HG02798 (cell line): ENCODE data around the gene BACH2.

ENCODE experiments used
- ATAC-seq: cut with Tn5 transposase; IDR thresholded peaks from one replicate; pipeline ENCODE4 v1.9.1; 2021; ENCODE audit warnings: mild to moderate bottlenecking; ENCODE audit not compliant: unreplicated experiment, poor library complexity

BACH2 gene

GRCh38 chr6:90303039-90303438 lies 6.4 kb upstream of the BACH2 start:
- ATAC-seq: no peak

DNA sequence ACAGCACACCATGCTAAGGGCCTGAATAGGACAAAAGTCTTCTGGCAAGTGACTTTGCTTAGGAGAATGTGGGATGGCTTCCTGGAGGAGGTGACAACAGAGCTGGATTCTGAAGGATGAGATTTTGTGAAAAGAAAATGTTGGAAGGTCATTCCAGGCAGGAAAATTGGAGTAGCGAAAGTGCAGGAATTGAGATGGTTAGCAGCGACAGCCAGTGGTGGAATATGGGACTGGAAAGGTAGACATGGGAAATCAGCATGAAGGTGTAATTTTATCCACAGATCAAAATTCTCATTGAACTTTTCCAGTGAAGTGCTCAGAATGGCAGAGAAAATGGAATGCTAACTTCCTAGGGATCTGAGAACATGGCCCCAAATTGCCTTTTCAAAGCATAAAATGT lies 5.7 kb upstream of the BACH2 start:
- no peak for ATAC-seq

DNA sequence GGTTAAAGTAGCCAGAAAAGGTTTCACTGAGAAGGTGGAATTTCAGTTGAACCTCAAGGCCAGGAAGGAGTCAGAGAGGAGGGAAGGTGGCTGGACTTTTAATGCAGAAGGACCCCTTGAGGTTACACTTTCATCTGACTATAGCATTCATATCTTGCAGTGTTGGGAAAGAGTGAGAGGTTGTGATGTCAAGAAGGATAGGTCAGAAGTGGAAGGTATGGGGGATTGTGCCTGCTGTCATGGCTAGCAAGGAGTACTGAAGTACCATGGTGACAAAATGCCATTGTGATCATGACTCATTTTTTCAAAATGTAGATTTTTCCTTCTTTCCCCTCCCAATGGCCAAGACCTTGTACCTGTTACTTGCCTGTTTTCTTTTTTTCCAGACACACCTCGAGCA lies 5.2 kb upstream of the BACH2 start:
- ATAC-seq: no peak

DNA sequence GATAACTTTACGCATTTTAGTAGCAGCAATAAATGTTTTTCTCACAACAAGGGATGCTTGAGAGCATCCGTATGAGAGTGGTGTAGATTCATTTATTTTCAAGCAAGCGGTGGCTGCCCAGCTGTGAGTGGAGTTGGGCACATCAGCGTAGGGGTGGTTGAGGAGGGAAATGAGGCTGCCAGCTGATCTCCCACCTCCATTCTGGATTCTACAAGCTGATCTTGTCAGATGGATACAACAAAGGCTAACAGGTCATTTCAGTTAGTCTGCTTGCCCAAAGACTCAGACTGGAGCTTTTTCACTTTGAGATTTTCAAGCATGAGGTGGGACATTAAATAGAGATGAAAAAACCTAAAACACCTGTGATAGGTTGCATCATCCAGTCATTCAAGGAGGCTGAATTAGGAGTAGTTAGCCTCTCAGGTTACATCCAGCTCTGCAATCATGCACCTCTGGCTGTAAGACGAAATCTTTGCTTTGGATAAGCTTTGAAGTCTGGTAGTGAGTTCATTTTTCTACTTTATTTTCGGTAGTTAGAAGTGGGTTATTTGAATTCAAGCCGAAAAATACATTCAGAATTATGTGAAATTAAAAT lies 1.9 kb upstream of the BACH2 start:
- no peak for ATAC-seq

- no peak for ATAC-seq
Observed at GRCh38 chr6:90297867-90298381, 1.3 kb upstream of the BACH2 start.

DNA sequence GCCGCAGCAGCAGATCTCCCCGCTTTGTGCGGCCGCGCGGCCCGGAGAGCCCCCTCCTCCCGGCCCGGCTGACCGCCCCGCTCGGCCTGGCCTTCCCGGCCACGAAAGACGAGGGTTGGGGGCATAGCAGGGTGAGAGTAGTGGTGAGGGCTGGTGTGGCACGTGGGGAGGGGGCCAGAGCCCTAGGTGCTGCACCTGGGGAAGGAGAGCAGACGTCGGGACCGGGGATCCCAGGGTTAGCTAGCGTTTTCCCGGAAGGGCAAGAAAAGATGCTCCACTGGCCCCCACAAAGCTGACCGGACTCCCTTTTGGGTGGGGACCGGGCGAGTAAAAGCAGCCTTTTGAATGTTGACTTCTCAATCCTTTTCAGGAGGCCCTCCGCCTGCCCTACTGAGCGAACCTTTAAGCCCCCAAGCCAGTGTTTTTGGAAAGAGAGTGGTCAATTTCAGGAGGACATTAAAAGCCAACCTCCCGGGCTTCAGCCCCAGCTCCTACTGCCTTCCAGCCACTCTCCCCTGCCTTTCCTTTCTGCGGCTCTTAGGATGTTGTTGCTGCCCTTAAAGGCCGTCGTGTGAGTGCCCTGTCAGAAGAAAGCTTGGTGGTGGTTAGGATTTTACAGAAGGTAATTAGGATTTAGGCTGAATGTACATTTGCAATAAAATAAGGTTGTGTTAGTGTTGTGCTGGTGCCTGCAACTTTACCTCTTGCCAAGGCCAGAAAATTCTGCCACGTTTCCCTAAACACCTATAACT lies 648 bp upstream of the BACH2 start:
- no peak for ATAC-seq

DNA sequence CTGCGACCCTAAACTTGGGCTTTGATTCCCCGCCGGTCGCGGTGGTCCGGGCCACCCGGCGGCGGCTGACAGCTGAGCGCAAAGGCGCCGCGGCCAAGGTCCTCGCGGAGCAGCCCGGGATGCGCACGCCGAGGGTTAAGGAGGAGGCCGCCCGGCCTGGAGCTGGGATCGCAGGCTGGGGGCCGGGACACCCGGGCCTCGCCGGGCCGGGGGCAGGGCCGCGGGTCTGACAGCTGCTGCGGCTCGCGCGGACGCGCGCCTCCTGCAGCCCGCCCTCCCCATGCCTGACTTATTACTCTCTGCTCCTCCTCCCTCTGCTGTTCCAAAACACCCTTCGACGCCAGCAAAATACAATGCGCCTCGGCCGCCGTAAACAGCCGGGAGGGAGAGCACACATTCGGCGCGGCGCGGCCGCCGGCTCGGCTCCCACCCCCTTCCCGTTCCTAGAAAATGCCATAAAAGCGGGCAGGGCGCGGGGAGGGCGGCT lies 746 bp downstream of the BACH2 start:
- peak; percentile 40 for ATAC-seq

GRCh38 chr6:90294989-90295853 lies 1.4 kb downstream of the BACH2 start:
- ATAC-seq: peak; percentile 27

GRCh38 chr6:90294614-90294988 lies 2.0 kb downstream of the BACH2 start:
- no peak for ATAC-seq

GRCh38 chr6:90294008-90294511 lies 2.6 kb downstream of the BACH2 start:
- ATAC-seq: no peak

- ATAC-seq: no peak
Observed at GRCh38 chr6:90293319-90293953, 3.2 kb downstream of the BACH2 start.

- ATAC-seq: no peak
Observed at GRCh38 chr6:90291565-90291964, 5.1 kb downstream of the BACH2 start.

DNA sequence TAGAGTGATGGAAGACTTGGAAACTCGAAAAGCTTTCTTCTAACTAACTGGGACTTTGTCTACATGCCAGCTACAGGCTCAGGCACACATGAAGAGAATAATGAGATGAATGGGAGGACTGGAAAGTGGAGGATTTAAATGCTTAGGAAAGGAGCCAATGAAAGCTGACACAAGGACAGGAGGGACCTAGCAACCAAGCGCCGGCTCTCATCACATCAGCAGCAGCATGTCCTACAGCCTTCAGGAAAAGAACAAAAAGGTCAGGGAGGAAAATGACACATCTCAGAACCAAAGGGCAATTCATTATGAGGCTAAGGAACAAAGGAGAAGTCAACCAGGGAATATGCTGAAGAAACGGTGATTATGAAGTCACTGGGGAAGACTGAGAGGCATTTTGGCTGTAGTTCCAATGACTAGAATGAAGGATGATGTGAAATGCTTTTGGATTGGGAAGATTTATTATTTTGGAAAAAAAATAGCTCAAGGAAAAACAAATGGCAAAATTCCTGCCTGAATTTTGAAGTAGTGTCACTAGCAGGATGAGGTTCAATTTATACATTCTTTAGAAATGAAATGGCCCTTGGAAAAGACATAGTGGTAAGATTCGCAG lies 5.7 kb downstream of the BACH2 start:
- no peak for ATAC-seq

DNA sequence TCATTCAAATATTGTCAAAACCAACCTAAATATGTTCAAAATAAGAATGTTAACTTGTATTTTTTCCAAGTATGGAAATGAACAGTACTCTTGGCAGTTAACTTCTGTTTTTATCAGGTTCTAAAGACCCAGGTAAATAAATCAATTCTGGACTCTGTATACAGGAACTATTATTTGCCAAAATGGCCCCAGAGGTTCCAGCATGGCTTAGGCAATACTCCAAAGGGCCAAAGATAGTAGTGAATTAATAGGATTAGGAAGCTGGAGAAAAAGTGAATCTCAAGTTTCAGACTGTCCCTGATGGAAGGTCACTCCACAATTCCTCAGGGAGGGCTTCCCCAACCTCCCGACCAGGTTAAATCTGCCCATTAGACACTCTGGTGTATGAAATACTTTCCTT lies 6.7 kb downstream of the BACH2 start:
- ATAC-seq: no peak

DNA sequence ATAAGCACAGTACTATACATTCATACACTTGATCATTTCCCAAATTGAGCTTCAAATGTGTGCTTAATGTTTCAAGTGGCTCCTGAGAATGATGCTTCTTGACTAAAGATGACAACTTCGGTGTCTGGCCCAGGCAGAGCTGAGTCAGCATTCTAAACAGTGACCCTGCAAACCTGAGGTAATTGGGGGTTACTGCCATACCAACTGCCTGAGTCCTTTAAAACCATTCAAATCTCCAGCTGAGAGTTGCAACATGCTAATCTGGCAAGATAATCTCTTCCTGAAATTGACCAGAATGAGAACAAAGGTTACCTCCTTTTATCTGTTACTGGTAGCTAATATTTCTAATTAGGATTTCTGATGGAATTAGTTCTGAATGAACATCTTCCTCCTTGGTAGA lies 8.2 kb downstream of the BACH2 start:
- no peak for ATAC-seq

DNA sequence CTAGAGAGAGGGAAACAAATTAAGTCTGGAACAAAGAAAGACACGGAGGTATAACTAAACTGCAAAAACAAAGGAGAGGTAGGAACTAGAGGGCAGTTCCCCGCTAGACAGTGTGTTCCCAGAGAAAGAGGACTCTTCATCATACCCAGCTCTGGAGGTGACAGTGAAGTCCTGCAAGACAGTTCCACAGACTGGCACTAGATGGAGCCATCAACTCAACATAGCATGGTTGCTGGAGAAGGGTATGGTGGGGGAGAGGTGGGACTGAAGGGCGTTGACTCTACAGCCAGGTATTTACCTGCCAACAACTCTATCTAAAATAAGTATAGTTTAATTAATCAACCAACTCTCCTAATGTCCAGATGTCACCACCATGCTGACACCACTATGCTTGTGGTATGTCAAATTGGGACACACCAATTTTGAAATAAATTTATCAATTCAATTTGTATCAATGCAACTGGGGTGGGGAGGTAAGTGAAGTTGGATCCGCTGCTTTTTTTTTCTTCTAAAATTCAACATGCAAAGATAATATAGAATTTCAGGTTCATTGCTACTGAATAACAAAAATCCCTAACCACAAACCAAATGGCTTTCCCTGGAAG lies 9.7 kb downstream of the BACH2 start:
- ATAC-seq: no peak

DNA sequence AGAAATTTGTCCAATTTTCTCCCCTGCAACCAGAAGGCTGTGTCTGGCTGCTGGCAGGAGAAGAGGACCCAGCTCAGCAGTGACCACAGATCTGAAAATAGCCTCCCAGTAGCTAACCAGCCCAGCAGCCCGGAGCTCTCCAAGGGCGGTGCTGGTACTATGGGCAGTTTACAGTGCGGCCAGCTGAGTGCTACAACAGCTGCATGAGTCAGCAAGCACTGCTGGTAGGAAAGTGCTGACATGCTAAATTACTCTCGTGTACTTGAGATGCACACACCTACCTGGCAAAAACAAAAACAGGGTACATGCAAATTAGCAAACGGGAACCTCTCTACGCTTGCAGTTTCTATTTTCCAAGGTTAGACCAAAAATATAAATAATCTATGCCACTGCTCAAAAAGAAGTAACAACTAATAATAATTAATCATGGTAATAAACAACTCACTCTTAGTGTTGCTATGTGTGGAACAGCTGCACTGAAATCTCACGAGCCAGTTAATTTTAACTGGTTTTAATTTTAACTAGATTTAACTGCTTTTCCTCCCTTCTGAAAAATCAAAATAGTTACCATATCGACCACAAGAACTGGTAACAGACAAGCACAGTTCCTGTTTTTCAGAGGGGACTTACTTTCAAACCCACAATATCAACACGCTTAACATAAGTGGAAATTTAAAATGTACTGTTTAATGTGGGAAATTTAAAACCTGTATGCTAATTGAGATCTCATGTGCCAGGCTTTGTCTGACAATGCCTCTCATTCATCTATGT lies 10.8 kb downstream of the BACH2 start:
- peak; percentile 75 for ATAC-seq

- peak; percentile 41 for ATAC-seq
Observed at GRCh38 chr6:90285042-90285481, 11.6 kb downstream of the BACH2 start.
